T-helper 1 cell treated with Interleukin-12 subunit alpha and Interleukin-12 subunit beta and Interleukin-4 antibody, amounts not matched to agents 30 ng/mL and 1 ng/mL, for 36 hours (primary cell): ENCODE data around the gene SLC16A3. TPM values are rescaled to one million over a fixed set of nuclear protein-coding genes. Genes with fewer than 3 reads are reported as not detected.
"Not testable (repeated sequence)": the region's sequence is repeated elsewhere in the genome, so short reads cannot be mapped to it uniquely, and the experiment has no call there.

Experiments used
- intact Hi-C: fragments of 100-400 bp; cut with micrococcal nuclease; formaldehyde crosslinking; loops from one replicate; pipeline ENCODE4 v1.15.1; 2024
- total RNA-seq: library from RNA; stranded (reverse); gene quantifications from 2 replicates; pipeline ENCODE4 v1.2.3, GENCODE V29; 2022

Gene SLC16A3
- total RNA-seq: 142 TPM in 2 replicates

DNA sequence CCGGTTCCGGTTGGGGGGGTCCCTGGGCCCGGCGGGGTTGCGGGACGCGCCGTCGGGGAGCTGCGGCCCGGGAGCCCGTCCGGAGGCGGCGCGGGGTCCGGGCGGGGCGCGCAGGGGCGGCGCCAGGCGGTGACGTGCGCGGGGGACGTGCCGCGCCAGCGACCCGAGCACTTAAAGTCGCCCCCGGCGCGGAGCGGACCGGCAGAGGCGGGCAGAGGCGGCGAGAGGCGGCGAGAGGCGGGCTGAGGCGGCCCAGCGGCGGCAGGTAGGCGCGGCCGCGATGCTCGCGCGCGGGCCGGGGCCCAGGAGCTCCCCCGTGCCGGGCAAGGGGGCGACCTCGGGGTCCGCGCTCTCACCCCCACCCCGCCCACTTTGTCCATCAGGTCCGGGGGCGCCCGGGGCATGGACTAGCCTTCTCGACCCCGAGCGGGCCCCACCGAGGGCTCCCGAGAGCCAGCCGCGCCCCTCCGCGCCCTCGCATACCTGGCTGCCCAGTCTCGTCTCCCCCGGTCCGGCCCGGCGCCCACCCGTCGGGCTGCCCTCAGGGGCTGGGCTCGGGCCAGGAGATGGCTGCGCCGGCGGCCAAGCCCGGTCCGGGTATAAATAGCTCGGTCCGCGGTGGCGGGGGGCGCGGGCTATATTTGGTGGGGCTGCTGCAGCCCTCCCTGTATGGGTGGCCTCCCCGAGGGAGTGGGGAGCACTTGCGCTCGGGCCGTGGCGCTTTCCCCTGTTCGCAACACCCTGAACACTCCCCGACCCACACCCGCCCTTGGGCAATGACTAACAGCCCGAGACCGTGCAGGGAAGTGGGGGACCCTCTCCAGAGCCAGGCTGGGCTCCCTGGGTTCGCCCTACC, at the start of gene SLC16A3:
TSS of gene SLC16A3 (plus strand) at position 201 of the 856 bp plus-strand sequence. CDS start 6,967 bp downstream, outside the sequence.
- intact Hi-C loops: loop anchor here (1.0 to 5.0 kb wide), 4 partner anchors 13 to 228 kb away; partner anchors contain the start of genes CSNK1D and NARF

- intact Hi-C loops: no loop called here
Measured at GRCh38 chr17:82179412-82179811, 49.4 kb upstream of the SLC16A3 start.

DNA sequence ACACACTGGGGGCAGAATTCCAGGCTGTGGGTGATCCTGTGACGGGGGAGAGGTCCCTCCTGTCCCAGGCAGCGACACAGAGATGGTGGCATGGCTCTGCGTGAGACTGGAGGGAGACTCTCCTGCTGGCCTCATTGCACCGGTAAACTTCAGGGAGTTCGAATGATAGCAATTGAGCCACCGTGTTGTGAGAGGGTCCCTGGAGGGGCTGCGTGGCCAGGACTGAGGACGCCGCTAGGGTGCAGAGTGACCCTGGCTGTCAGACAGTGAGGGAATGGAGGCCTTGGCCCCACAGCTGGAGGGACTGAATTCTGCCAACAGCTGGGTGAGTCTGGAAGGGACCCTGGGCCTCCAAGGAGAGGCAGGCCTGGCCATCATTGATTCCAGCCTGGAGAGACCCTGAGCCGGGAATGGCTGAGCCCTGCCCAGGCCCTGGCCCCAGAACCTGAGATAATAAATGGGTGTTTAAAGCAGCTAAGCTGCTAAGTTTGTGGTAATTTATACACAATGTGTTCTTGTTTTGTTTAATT, 48.8 kb upstream of the SLC16A3 start:
- intact Hi-C loops: no loop called here

DNA sequence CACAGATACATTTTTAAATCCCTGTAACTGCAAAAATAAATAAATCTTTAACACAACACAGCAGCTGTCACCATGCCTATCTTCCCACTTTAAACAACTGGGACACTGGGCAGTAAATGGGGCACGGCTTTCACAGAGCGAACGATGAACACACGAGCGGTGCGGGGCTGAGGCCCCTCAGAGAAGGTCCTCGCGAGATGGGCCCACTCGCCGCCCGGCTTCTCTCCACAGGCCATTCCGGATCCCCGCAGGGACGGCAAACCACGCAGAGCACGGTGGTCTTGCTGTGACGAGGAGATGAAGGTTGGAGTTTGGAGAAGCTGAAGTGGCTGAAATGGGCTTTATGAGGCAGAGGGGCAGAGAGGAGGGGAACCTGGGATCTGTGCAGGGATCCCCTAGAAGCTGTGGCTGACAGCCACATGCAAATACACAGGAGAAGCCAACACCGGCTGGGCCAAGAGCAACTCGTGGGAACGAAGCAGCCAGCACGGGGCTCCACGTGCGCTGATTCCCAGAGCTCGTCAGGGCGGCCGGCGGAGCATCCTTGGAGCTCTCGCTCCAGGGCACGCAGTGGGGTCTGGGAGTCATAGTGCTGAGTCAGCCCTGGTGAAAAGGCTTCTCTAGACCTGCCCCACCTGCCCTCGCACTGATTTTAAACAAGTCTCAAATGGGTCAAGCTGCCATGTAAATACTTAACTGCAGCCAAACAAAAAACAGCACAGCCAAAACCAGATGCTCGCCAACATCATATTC, 47.9 kb upstream of the SLC16A3 start:
- intact Hi-C loops: no loop called here

DNA sequence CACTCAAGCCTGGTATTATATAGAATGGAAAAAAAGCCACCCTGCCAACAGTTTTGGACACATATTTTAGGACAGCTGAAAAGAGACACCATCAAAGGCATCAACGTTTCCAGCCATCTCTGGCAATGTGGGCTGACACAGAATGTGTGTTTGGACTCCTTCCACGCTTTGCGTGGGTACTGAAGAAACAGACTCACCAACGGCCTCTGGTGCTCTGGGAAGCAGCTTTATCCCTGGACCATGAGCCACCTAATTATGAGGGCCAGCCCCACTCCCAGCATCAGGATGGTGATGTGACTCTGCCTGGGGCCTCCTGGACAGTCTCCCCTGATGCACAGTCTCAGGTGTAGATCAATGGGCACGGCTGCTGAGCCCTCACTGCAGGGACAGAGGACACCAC, 44.1 kb upstream of the SLC16A3 start:
- intact Hi-C loops: no loop called here

DNA sequence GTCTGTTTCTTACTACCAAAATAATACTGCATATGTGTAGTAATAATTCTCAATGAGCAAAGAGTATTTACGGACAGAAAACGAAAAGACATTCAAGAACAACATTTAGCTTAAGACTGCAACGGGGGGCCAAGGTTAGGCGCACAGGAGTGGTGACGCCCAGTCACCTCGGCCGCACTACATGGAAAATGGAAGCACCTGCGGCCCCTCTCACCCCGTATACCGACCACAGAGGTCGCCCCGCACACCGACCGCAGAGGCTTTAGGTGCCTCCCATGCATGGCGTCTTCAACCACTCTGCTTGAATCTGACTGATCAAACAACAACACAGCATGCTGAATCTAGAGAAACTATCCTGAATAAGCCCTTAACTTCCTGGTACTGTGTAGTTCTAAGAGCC, 42.6 kb upstream of the SLC16A3 start:
- intact Hi-C loops: no loop called here

GRCh38 chr17:82187500-82187899, 41.3 kb upstream of the SLC16A3 start:
- intact Hi-C loops: no loop called here

- intact Hi-C loops: no loop called here
Measured at GRCh38 chr17:82188001-82188961, 40.6 kb upstream of the SLC16A3 start.

- intact Hi-C loops: not testable (repeated sequence)
Measured at GRCh38 chr17:82193050-82193449, 35.8 kb upstream of the SLC16A3 start.

DNA sequence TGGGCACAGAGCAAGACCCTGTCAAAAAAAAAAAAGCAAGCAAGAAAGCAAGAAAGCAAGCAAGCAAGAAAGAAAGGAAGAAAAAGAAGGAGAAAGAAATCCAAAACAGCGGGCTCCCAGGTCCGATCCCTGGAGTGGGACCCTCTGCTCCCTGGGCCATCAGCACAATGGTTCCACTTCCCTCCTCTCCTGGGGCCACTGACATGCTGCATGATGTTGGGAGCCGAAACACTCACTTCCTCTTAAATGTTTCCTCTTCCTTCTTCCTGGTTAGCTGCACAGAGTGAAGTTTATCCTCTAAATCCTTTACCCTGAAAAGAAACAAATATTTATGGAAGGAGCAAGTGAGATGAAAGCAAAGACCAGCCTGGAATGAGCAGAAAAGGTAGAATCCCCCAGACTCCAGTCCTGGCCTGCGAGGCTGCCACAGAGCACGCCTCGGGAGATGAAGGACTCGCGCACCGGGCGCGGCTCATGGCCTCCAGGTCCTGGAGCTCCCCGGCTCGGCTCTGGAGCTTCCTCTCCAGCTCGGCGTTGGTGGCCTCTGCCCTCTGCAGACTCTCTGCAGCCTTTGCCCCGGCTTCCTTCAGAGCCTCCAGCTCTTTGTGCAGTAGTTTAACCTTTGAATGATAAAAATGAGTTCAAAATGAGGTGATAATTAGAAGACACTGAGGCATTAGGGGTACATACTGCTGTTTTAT, 35.2 kb upstream of the SLC16A3 start:
- intact Hi-C loops: no loop called here

- intact Hi-C loops: no loop called here
Measured at GRCh38 chr17:82194765-82195164, 34.1 kb upstream of the SLC16A3 start.

GRCh38 chr17:82195675-82196672, 32.9 kb upstream of the SLC16A3 start:
- intact Hi-C loops: no loop called here

- intact Hi-C loops: no loop called here
Measured at GRCh38 chr17:82198092-82198491, 30.8 kb upstream of the SLC16A3 start.

DNA sequence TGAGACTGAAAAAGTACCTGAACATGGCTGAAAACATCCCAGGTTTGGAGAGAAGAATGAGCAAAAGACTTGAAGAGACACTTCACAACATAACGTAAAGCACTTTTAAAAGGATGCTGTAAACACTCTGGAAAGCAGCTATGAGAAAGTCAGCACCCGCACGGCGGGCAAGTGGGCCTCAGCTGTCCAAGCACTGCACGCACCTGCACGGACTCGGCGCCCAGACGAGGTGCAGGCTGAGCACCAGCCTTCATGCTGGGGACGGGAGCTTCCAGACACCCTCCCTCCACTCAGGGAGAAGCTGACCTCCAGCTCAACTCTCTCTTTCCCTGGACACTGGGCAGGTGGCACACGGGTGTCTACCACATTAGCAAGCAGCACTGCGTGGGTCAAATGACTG, 29.3 kb upstream of the SLC16A3 start:
- intact Hi-C loops: no loop called here

DNA sequence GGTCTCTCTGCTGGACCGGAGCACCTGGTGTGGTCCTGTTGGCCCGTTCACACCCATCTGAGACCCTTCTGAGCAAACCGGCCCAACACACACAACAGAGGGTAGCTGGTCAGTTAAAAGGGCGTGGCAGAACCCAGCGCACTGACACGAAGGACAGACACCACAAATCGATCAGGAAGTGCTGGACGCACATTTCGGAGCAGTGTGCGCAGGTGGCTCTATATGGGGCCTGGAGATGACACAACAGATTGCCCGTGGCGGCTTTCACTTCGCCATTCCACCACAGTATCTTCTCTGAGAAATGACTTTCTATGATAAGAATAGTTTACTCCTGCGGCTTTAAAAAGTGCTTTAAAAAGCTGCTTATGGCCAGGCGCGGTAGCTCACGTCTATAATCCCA, 28.7 kb upstream of the SLC16A3 start:
- intact Hi-C loops: loop anchor here (10.0 kb wide), 1 partner anchor 215 kb away; the partner anchor contains the start of genes HEXD and OGFOD3

DNA sequence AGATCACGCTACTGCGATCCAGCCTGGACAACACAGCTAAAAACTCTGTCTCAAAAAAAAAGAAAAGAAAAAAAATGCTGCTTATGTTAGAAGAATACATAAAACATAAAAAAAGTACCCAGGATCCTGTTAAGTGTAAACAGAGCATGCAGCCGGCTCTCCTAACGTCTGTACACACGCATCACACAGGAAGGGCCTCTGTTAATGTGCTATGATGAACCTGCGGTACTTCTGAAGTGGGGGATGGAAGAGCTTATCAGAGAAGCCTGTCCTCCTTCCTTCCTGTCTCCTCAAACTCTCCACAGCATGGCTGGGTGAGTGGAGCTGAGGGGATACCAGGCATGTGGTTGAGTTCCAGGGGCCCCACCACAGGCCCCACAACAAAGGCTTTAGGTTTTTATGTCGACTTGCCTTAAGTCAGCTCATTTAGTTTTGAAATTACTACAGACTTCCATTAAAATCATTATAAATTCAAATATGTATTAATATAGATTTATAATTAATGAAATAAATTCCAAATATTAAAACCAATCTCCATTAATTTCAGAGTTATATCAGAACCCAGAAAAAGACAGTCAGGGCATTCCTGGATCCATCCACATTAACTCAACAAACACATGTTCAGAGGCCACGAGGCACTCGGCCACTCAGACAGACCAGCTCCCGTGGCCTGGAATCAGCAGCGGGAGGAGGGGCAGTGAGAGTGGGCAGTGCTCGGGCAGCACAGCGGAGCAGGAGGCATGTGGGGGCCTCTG, 27.9 kb upstream of the SLC16A3 start:
- intact Hi-C loops: loop anchor here (10.0 kb wide), 1 partner anchor 214 kb away; the partner anchor contains the start of genes HEXD and OGFOD3

GRCh38 chr17:82201498-82201910, 27.3 kb upstream of the SLC16A3 start:
- intact Hi-C loops: loop anchor here (10.0 kb wide), 1 partner anchor 213 kb away; the partner anchor contains the start of genes HEXD and OGFOD3

DNA sequence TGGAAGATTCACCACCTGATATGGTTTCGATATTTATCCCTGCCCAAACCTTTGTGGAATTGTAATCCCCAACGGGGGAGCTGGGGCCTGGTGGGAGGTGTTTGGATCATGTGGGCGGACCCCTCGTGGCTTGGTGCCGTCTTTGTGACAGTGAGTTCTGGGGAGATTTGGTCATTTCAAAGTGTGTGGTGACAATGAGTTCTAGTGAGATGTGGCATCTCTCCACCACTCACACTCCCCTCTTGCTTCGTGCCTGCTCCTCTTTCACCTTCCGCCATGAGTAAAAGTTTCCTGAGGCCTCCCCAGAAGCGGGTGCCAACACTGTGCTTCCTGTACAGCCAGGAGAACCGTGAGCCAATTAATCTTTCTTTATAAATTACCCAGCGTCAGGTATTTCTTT, 25.9 kb upstream of the SLC16A3 start:
- intact Hi-C loops: loop anchor here (10.0 kb wide), 1 partner anchor 212 kb away; the partner anchor contains the start of genes HEXD and OGFOD3
